HFF-Myc (cell line): Measurements from ENCODE around the gene CHGA.

Source experiments
- DNase-seq: peaks from one replicate; pipeline ENCODE4 v3.0.0-alpha.2; 2011; ENCODE audit warnings: low read depth; ENCODE audit errors: extremely low read depth
- H3K4me3 ChIP-seq: replicated peaks from 2 replicates; pipeline ENCODE4 v1.5.1; 2011; ENCODE audit warnings: low read depth, mild to moderate bottlenecking, control low read depth, low read length
- TF ChIP-seq, protein P1 (sequence below): IDR thresholded peaks from 2 replicates; pipeline ENCODE4 v1.5.1; 2012; ENCODE audit warnings: mild to moderate bottlenecking, low read depth, low read length, control low read depth; ENCODE audit errors: missing control alignments

Gene CHGA

GRCh38 chr14:92926180-92926845, 3.4 kb downstream of the CHGA start:
- DNase-seq, result no peak
- TF ChIP-seq, protein P1, sequence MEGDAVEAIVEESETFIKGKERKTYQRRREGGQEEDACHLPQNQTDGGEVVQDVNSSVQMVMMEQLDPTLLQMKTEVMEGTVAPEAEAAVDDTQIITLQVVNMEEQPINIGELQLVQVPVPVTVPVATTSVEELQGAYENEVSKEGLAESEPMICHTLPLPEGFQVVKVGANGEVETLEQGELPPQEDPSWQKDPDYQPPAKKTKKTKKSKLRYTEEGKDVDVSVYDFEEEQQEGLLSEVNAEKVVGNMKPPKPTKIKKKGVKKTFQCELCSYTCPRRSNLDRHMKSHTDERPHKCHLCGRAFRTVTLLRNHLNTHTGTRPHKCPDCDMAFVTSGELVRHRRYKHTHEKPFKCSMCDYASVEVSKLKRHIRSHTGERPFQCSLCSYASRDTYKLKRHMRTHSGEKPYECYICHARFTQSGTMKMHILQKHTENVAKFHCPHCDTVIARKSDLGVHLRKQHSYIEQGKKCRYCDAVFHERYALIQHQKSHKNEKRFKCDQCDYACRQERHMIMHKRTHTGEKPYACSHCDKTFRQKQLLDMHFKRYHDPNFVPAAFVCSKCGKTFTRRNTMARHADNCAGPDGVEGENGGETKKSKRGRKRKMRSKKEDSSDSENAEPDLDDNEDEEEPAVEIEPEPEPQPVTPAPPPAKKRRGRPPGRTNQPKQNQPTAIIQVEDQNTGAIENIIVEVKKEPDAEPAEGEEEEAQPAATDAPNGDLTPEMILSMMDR, result no peak

DNA sequence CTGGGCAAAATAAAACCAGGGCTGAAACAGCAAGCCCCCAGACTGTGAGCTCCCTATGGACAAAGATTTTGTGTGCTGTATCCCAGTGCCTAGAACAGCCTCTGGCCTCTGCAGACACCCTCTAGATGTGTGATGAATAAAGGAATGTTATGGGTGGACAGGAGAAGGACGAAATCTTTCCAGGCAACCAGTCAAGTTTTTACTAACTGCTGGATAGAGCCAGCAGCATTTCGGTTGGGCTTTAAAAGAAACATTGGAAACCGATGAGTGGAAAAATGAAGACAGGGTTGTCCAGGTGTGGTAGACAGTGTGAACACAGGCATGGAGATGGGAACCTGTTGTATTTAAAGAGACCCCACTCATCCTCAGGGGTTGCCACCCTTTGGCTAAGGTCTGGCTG, 4.0 kb downstream of the CHGA start:
- no peak for DNase-seq
- TF ChIP-seq, protein P1, result no peak
- H3K4me3 ChIP-seq, result no peak overlapping the region

More at GRCh38 chr14:92926180-92926845, 3.4 kb downstream of the CHGA start:
- no peak overlapping the region for H3K4me3 ChIP-seq

- H3K4me3 ChIP-seq, result no peak overlapping the region
- no peak for DNase-seq
- TF ChIP-seq, protein P1, result no peak
These were observed 4.7 kb downstream of the CHGA start for GRCh38 chr14:92927349-92928257.

GRCh38 chr14:92928258-92928629, 5.3 kb downstream of the CHGA start:
- H3K4me3 ChIP-seq, result no peak overlapping the region
- TF ChIP-seq, protein P1, result no peak
- DNase-seq, result no peak

DNA sequence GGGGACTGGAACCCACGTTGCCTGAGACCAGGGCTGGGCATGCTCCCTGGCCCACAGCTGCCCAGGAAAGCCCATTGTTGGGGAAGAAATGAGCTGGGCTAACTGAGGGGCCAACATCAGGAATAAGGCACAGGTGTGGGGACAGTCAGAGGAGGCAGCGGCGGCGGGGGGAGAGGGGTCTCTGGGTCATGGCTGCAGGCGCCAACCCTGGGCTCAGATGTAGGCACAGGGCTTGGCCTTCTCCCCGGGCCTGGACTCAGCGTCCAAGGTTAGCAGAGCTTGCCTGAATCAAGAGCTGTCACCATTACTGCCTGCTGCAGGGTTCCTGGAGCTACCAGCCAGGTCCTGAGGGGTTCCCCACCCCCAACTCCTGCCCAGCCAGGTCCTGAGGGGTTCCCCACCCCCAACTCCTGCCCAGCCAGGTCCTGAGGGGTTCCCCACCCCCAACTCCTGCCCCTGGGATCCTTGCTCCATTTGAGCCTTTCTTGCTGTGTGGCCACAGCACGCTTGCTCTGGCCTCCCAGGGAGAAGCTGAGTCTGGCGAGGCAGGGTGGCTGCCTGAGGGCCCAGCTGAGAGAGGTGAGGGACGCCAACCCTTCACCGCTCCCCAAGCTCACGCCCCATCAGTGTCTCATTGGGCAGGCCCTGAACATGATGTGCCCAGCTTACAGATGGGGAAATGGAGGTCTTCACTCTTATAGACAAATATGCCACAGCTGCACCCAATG, 6.2 kb downstream of the CHGA start:
- TF ChIP-seq, protein P1, result no peak
- no peak for DNase-seq
- no peak overlapping the region for H3K4me3 ChIP-seq

- no peak for DNase-seq
- TF ChIP-seq, protein P1, result no peak
- no peak overlapping the region for H3K4me3 ChIP-seq
These were observed 7.0 kb downstream of the CHGA start for GRCh38 chr14:92929689-92930608.
